A549 (cell line): ENCODE data around the gene NFATC2. TPM values are rescaled to one million over a fixed set of nuclear protein-coding genes. Genes with fewer than 3 reads are reported as not detected.

ENCODE experiments used
- ATAC-seq, 2 experiments: fragments of 200-7000 bp in 1 of 2; fragments of >200 bp in 1 of 2; cut with Nextera tagmentation in 1 of 2; cut with Tn5 transposase in 1 of 2; 3 replicates each; pipeline versions ENCODE4 v1.8.0 to v1.9.1; 2018 to 2020; ENCODE audit warnings: mild to moderate bottlenecking in 1 of 2, moderate library complexity in 1 of 2
- CTCF ChIA-PET: fragments of 300-600 bp; sonication (Branson Sonifier 250); formaldehyde crosslinking; extraction: SDS; loops from one replicate; lab custom pipeline; 2021; ENCODE audit warnings: antibody characterized with exemption, inconsistent platforms; lab: Yijun Ruan, JAX
- POLR2A ChIA-PET: fragments of 350-600 bp; formaldehyde crosslinking; extraction: SDS; loops from one replicate; lab custom pipeline; 2021; ENCODE audit warnings: antibody characterized with exemption, inconsistent platforms; lab: Yijun Ruan, JAX
- DNase-seq, 2 experiments: peaks; one replicate each; pipeline versions ENCODE4 v3.0.0 to v3.0.0-alpha.2; 2011 to 2016; ENCODE audit warnings: low read depth in 1 of 2, low spot score in 1 of 2
- FAIRE-seq: peaks from 2 replicates; lab custom pipeline; 2011; peaks lifted over from hg19 to GRCh38; lab: Jason Lieb, UNC
- H3K27ac ChIP-seq, 2 experiments: fragments of >200 bp; sonication (Bioruptor Twin); formaldehyde crosslinking; 3 replicates each; pipeline ENCODE4 v1.5.1; 2016 to 2017
- H3K4me1 ChIP-seq: fragments of >200 bp; sonication (Bioruptor Twin); formaldehyde crosslinking; 3 replicates; pipeline ENCODE4 v1.6.1; 2016
- H3K4me2 ChIP-seq: fragments of >200 bp; sonication (Bioruptor Twin); formaldehyde crosslinking; 3 replicates; pipeline ENCODE4 v1.6.1; 2016
- H3K4me3 ChIP-seq: fragments of >200 bp; sonication (Bioruptor Twin); formaldehyde crosslinking; 3 replicates; pipeline ENCODE4 v1.5.1; 2016
- H3K9me3 ChIP-seq: fragments of >200 bp; sonication (Bioruptor Twin); formaldehyde crosslinking; 3 replicates; pipeline ENCODE4 v1.6.1; 2016
- ATOH8 ChIP-seq: fragments of 250-450 bp; sonication (Bioruptor Pico); IDR thresholded peaks from 2 replicates; pipeline ENCODE4 v1.5.0; 2020; ENCODE audit warnings: low read depth, mild to moderate bottlenecking, moderate library complexity
- CBX2 ChIP-seq: fragments of 200-600 bp; sonication (generic); IDR thresholded peaks from 2 replicates; pipeline ENCODE4 v1.6.1; 2016; ENCODE audit warnings: low read depth, mild to moderate bottlenecking, borderline replicate concordance
- CBX8 ChIP-seq: fragments of 200-600 bp; sonication (generic); IDR thresholded peaks from 2 replicates; pipeline ENCODE4 v1.6.1; 2016
- CHD2 ChIP-seq: fragments of 150-350 bp; IDR thresholded peaks from 2 replicates; pipeline ENCODE4 v1.6.1; 2014; ENCODE audit warnings: low read length; ENCODE audit not compliant: partially characterized antibody
- EHF ChIP-seq: fragments of 250-450 bp; sonication (Bioruptor Pico); IDR thresholded peaks from 2 replicates; pipeline ENCODE4 v1.5.0; 2020; ENCODE audit warnings: mild to moderate bottlenecking
- EHMT2 ChIP-seq: fragments of 200-600 bp; sonication (generic); IDR thresholded peaks from 2 replicates; pipeline ENCODE4 v1.6.1; 2016; ENCODE audit warnings: antibody characterized with exemption, low read depth, mild to moderate bottlenecking, moderate library complexity
- EP300 ChIP-seq, 2 experiments: fragments of >200 bp; sonication (Bioruptor Twin); formaldehyde crosslinking; IDR thresholded peaks; 2 replicates in 1 of 2; 3 replicates in 1 of 2; pipeline ENCODE4 v1.6.1; 2016 to 2017
- FOSB ChIP-seq: fragments of 250-450 bp; sonication (Bioruptor Pico); IDR thresholded peaks from 2 replicates; pipeline ENCODE4 v1.5.0; 2020; ENCODE audit warnings: mild to moderate bottlenecking, moderate library complexity
- FOXS1 ChIP-seq: fragments of 250-450 bp; sonication (Bioruptor Pico); IDR thresholded peaks from 2 replicates; pipeline ENCODE4 v1.5.0; 2020; ENCODE audit warnings: mild to moderate bottlenecking, moderate library complexity
- GATA3 ChIP-seq: IDR thresholded peaks from 2 replicates; pipeline ENCODE4 v1.6.1; 2012; ENCODE audit warnings: borderline replicate concordance
- HES2 ChIP-seq: fragments of >200 bp; sonication (Bioruptor Twin); formaldehyde crosslinking; IDR thresholded peaks from 2 replicates; pipeline ENCODE4 v1.6.1; 2016
- HMGXB4 ChIP-seq: fragments of 250-450 bp; sonication (Bioruptor Pico); IDR thresholded peaks from 2 replicates; pipeline ENCODE4 v1.5.0; 2021; ENCODE audit warnings: mild to moderate bottlenecking, moderate library complexity, borderline replicate concordance
- HOXB13 ChIP-seq: fragments of 250-450 bp; sonication (Bioruptor Pico); IDR thresholded peaks from 2 replicates; pipeline ENCODE4 v1.5.0; 2020; ENCODE audit warnings: low read depth, mild to moderate bottlenecking, moderate library complexity
- JUN ChIP-seq, 2 experiments: fragments of >200 bp; sonication (Bioruptor Twin); formaldehyde crosslinking; IDR thresholded peaks; 2 replicates in 1 of 2; 3 replicates in 1 of 2; pipeline ENCODE4 v1.6.1; 2016 to 2017
- JUNB ChIP-seq: fragments of >200 bp; sonication (Bioruptor Twin); formaldehyde crosslinking; IDR thresholded peaks from 2 replicates; pipeline ENCODE4 v1.6.1; 2016
- KDM1A ChIP-seq: fragments of 200-600 bp; sonication (generic); IDR thresholded peaks from 2 replicates; pipeline ENCODE4 v1.6.1; 2016; ENCODE audit warnings: low read depth, mild to moderate bottlenecking
- MYC ChIP-seq: IDR thresholded peaks from 2 replicates; pipeline ENCODE4 v1.6.1; 2012; ENCODE audit warnings: mild to moderate bottlenecking, inconsistent platforms, low read length, improper control_type of control experiment, borderline replicate concordance
- NPAS2 ChIP-seq: fragments of 250-450 bp; sonication (Bioruptor Pico); IDR thresholded peaks from 2 replicates; pipeline ENCODE4 v1.8.0; 2022; ENCODE audit warnings: mild to moderate bottlenecking, moderate library complexity, borderline replicate concordance
- NR3C1 ChIP-seq: fragments of >200 bp; sonication (Bioruptor Twin); formaldehyde crosslinking; IDR thresholded peaks from 3 replicates; pipeline ENCODE4 v1.6.1; 2017
- SMC3 ChIP-seq: fragments of >200 bp; sonication (Bioruptor Twin); formaldehyde crosslinking; IDR thresholded peaks from 3 replicates; pipeline ENCODE4 v1.6.1; 2018; ENCODE audit warnings: inconsistent platforms
- SREBF2 ChIP-seq: fragments of 450-650 bp; IDR thresholded peaks from 2 replicates; pipeline ENCODE4 v1.6.1; 2014; ENCODE audit warnings: mild to moderate bottlenecking, moderate library complexity
- TP53 ChIP-seq: fragments of 250-450 bp; sonication (Bioruptor Pico); IDR thresholded peaks from 2 replicates; pipeline ENCODE4 v1.5.0; 2021; ENCODE audit warnings: mild to moderate bottlenecking, moderate library complexity
- ZFP36 ChIP-seq: fragments of 450-650 bp; IDR thresholded peaks from 2 replicates; pipeline ENCODE4 v1.6.1; 2014; ENCODE audit warnings: borderline replicate concordance; ENCODE audit not compliant: partially characterized antibody
- WGBS: methylation state at CpG from one replicate; pipeline ENCODE4 v1.1.6; 2017; ENCODE audit errors: missing lambda C conversion rate; 5-methylcytosine and 5-hydroxymethylcytosine counted together
- polyA plus RNA-seq, 4 experiments: library from polyadenylated mRNA; depleted of rRNA in 3 of 4; stranded (reverse); fragments of >200 nt; fragmentation: RNase III in 1 of 4; extraction: RNeasy Plus Mini Kit Qiagen cat#74134 plus additional on column Dnase treatment in 1 of 4; gene quantifications; 2 replicates in 3 of 4; 3 replicates in 1 of 4; pipeline ENCODE4 v1.2.3, GENCODE V29; 2011 to 2017
- TF ChIP-seq, protein P1 (sequence below): fragments of 150-350 bp; IDR thresholded peaks from 2 replicates; pipeline ENCODE4 v1.6.1; 2014; ENCODE audit warnings: low read depth, mild to moderate bottlenecking, low read length
- TF ChIP-seq, protein P2 (sequence below): IDR thresholded peaks from 2 replicates; pipeline ENCODE4 v1.6.1; 2012
- TF ChIP-seq, protein P3 (sequence below): IDR thresholded peaks from 2 replicates; pipeline ENCODE4 v1.6.1; 2012

The NFATC2 gene
- polyA plus RNA-seq, 2 of the 4 experiments (the other 2 are of a cell fraction) = 0.75 to 1.6 TPM

GRCh38 chr20:51368461-51369211 is 173.9 kb downstream of the NFATC2 start:
- Histone ChIP-seq H3K4me2 (no peak overlapping the region), H3K4me1 (peaks cover 41% of the 10 kb centered on the region), H3K27ac (peak overlapping the region; percentile 92 to 96; a peak in 5 of 6 replicates), H3K4me3 (no peak overlapping the region), H3K9me3 (peaks cover 7% of the 10 kb centered on the region; the same call in 2 of the 3 replicates)
- POLR2A ChIA-PET = no interaction called here
- 89% methylated on average over 13 of the region's 13 CpGs for WGBS
- FAIRE-seq = no peak
- TF ChIP-seq CBX2 = no peak
- TF ChIP-seq KDM1A = no peak
- no peak for TF ChIP-seq CBX8
- TF ChIP-seq NR3C1 = no peak
- TF ChIP-seq GATA3 = no peak
- TF ChIP-seq EHMT2 = no peak
- TF ChIP-seq HES2 = no peak
- TF ChIP-seq CHD2 = no peak
- no peak for TF ChIP-seq JUN (IDR thresholded peaks at IDR 0.05)
- no peak for TF ChIP-seq SREBF2
- TF ChIP-seq, protein P1, sequence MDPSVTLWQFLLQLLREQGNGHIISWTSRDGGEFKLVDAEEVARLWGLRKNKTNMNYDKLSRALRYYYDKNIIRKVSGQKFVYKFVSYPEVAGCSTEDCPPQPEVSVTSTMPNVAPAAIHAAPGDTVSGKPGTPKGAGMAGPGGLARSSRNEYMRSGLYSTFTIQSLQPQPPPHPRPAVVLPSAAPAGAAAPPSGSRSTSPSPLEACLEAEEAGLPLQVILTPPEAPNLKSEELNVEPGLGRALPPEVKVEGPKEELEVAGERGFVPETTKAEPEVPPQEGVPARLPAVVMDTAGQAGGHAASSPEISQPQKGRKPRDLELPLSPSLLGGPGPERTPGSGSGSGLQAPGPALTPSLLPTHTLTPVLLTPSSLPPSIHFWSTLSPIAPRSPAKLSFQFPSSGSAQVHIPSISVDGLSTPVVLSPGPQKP = no peak
- no peak for TF ChIP-seq NPAS2 (CRISPR knock-in tag)
- no peak for TF ChIP-seq ATOH8
- ATAC-seq = no peak
- no peak for DNase-seq
- CTCF ChIA-PET = interaction anchor here (0.7 to 15.4 kb wide), 5 partner anchors 44 to 387 kb away, joined by 3 to 171 read pairs (median 19); no protein-coding TSS in a partner anchor

GRCh38 chr20:51366155-51366886 is 176.2 kb downstream of the NFATC2 start:
- peak overlapping the region; percentile 15; the same call in 1 of the 3 replicates for H3K4me3 ChIP-seq
- ChIA-PET POLR2A (interaction anchor here (0.6 to 1.1 kb wide), 4 partner anchors 16 to 31 kb away, joined by 3 read pairs; no protein-coding TSS in a partner anchor), CTCF (interaction anchor here (0.5 to 15.4 kb wide), 10 partner anchors 11 to 666 kb away, joined by 3 to 171 read pairs (median 6); no protein-coding TSS in a partner anchor)
- DNase-seq (peak; percentile 86 to 90), ATAC-seq (peak; percentile 87 to 90), FAIRE-seq (peak; percentile 46)
- H3K4me1 ChIP-seq = peaks cover 35% of the 10 kb centered on the region
- peak overlapping the region; percentile 56 for H3K4me2 ChIP-seq
- H3K9me3 ChIP-seq = peaks cover 22% of the 10 kb centered on the region
- WGBS = 6% methylated on average over 16 of the region's 16 CpGs
- H3K27ac ChIP-seq = peak overlapping the region; percentile 92 to 96
- TF ChIP-seq, protein P2, sequence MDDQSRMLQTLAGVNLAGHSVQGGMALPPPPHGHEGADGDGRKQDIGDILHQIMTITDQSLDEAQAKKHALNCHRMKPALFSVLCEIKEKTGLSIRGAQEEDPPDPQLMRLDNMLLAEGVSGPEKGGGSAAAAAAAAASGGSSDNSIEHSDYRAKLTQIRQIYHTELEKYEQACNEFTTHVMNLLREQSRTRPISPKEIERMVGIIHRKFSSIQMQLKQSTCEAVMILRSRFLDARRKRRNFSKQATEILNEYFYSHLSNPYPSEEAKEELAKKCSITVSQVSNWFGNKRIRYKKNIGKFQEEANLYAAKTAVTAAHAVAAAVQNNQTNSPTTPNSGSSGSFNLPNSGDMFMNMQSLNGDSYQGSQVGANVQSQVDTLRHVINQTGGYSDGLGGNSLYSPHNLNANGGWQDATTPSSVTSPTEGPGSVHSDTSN = peak; percentile 44; the same call in 1 of the 2 replicates
- TF ChIP-seq, protein P3, sequence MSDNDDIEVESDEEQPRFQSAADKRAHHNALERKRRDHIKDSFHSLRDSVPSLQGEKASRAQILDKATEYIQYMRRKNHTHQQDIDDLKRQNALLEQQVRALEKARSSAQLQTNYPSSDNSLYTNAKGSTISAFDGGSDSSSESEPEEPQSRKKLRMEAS = peak; percentile 29
- TF ChIP-seq NPAS2 (CRISPR knock-in tag) (no peak), KDM1A (no peak), SMC3 (no peak), GATA3 (peak; percentile 83), TP53 (no peak), JUN (IDR thresholded peaks at IDR 0.05) (peak; percentile 75 to 81; a peak in 3 of 5 replicates), HMGXB4 (CRISPR knock-in tag) (no peak), HOXB13 (CRISPR knock-in tag) (no peak), ATOH8 (peak; percentile 62; the same call in 1 of the 2 replicates), ZFP36 (no peak), EP300 (IDR thresholded peaks at IDR 0.05) (peak; percentile 60 to 77; a peak in 3 of 5 replicates), EHF (CRISPR knock-in tag) (no peak), CHD2 (no peak), FOSB (no peak), MYC (0 out of 2 replicates have a peak, but pooled peaks have one; percentile 46), JUNB (peak; percentile 90), CBX8 (no peak), FOXS1 (CRISPR knock-in tag) (no peak)
